HepG2 (cell line): ENCODE measurements around the gene USP9X. TPM values are rescaled to one million over a fixed set of nuclear protein-coding genes. Genes with fewer than 3 reads are reported as not detected.

ENCODE experiments used
- ATAC-seq: fragments of 200-7000 bp; cut with Tn5 transposase; 3 replicates; pipeline ENCODE4 v1.9.1; 2020; ENCODE audit warnings: mild to moderate bottlenecking, moderate library complexity
- BruUV-seq: library from RNA; stranded (reverse); fragments of 400-500 nt; replicated peaks from 2 replicates; lab custom pipeline; 2021; lab: Mats Ljungman, UMichigan
- CTCF ChIA-PET: fragments of 300-600 bp; formaldehyde crosslinking; extraction: SDS; loops from one replicate; lab custom pipeline; 2021; ENCODE audit warnings: low total read pairs, inconsistent platforms, low intra/inter-chr PET ratio; lab: Yijun Ruan, JAX
- POLR2A ChIA-PET: fragments of 350-600 bp; sonication (Branson Sonifier 250); formaldehyde crosslinking; loops from one replicate; lab custom pipeline; 2020; ENCODE audit warnings: antibody characterized with exemption, inconsistent platforms; lab: Yijun Ruan, JAX
- DNase-seq: peaks from one replicate; pipeline ENCODE4 v3.0.0-alpha.2; 2015; ENCODE audit warnings: low spot score
- FAIRE-seq: peaks from 3 replicates; lab custom pipeline; 2011; peaks lifted over from hg19 to GRCh38; lab: Jason Lieb, UNC
- H2AFZ ChIP-seq: one replicate; pipeline ENCODE4 v1.6.1; 2011; ENCODE audit warnings: low read length, inconsistent platforms
- H3K27ac ChIP-seq: fragments of 300-600 bp; 3 replicates; pipeline ENCODE4 v1.8.0; 2011; ENCODE audit warnings: mixed run types, mild to moderate bottlenecking, mixed read lengths, low read length, inconsistent platforms; ENCODE audit not compliant: insufficient read depth; ENCODE audit errors: extremely low read length
- H3K27me3 ChIP-seq, 2 experiments: fragments of 200-600 bp in 1 of 2; 2 replicates in 1 of 2; 3 replicates in 1 of 2; pipeline versions ENCODE4 v1.6.0 to v1.8.0; 2011; ENCODE audit warnings: low read length in 2 of 2, mild to moderate bottlenecking in 2 of 2, moderate library complexity in 2 of 2, inconsistent platforms in 1 of 2; ENCODE audit not compliant: insufficient read depth in 2 of 2, control insufficient read depth in 1 of 2
- H3K36me3 ChIP-seq, 2 experiments: fragments of 200-600 bp in 1 of 2; replicated peaks in 1 of 2; 2 replicates in 1 of 2; 3 replicates in 1 of 2; pipeline versions ENCODE4 v1.5.1 to v1.8.0; 2011; ENCODE audit warnings: low read length in 2 of 2, inconsistent platforms in 1 of 2; ENCODE audit not compliant: insufficient read depth in 2 of 2, control insufficient read depth in 1 of 2
- H3K4me1 ChIP-seq: 2 replicates; pipeline ENCODE4 v1.5.1; 2012; ENCODE audit warnings: low read length, inconsistent platforms; ENCODE audit not compliant: insufficient read depth
- H3K4me2 ChIP-seq: 2 replicates; pipeline ENCODE4 v1.6.0; 2011; ENCODE audit warnings: low read depth, low read length, inconsistent platforms
- H3K4me3 ChIP-seq, 3 experiments: fragments of 200-600 bp in 1 of 3; sonication (generic), shearing (Covaris generic) in 1 of 3; replicated peaks in 1 of 3; 2 replicates each; pipeline ENCODE4 v1.5.1; 2011 to 2016; ENCODE audit warnings: low read length in 3 of 3, inconsistent platforms in 2 of 3, low read depth in 2 of 3, mild to moderate bottlenecking in 2 of 3, control low read depth in 1 of 3, mixed read lengths in 1 of 3; ENCODE audit not compliant: insufficient read depth in 1 of 3
- H3K79me2 ChIP-seq: one replicate; pipeline ENCODE4 v1.6.1; 2011; ENCODE audit warnings: low read length, inconsistent platforms; ENCODE audit not compliant: insufficient read depth
- H3K9ac ChIP-seq: 2 replicates; pipeline ENCODE4 v1.6.0; 2011; ENCODE audit warnings: mild to moderate bottlenecking, low read depth, low read length, inconsistent platforms; ENCODE audit not compliant: insufficient read depth
- H3K9me3 ChIP-seq: 2 replicates; pipeline ENCODE4 v1.5.1; 2012; ENCODE audit warnings: mild to moderate bottlenecking, low read length
- H4K20me1 ChIP-seq: 2 replicates; pipeline ENCODE4 v1.6.0; 2011; ENCODE audit warnings: inconsistent platforms, mild to moderate bottlenecking, low read length, moderate library complexity; ENCODE audit not compliant: insufficient read depth
- E2F2 ChIP-seq: sonication (generic); formaldehyde crosslinking; IDR thresholded peaks from 2 replicates; pipeline ENCODE4 v1.4.0; 2020; ENCODE audit warnings: missing genetic modification reagents, borderline replicate concordance
- IKZF4 ChIP-seq: sonication (generic); formaldehyde crosslinking; IDR thresholded peaks from 2 replicates; pipeline ENCODE4 v1.5.1; 2020; ENCODE audit warnings: borderline replicate concordance, mild to moderate bottlenecking, low read depth, missing genetic modification reagents; ENCODE audit errors: not compliant biosample characterization
- PBX3 ChIP-seq: sonication (generic); formaldehyde crosslinking; IDR thresholded peaks from 2 replicates; pipeline ENCODE4 v1.8.1; 2023; ENCODE audit warnings: missing genetic modification reagents, inconsistent platforms, borderline replicate concordance
- SALL1 ChIP-seq: sonication (generic); formaldehyde crosslinking; IDR thresholded peaks from 2 replicates; pipeline ENCODE4 v1.8.0; 2022; ENCODE audit warnings: mild to moderate bottlenecking, missing genetic modification reagents
- TEAD2 ChIP-seq: sonication (generic); formaldehyde crosslinking; IDR thresholded peaks from 2 replicates; pipeline ENCODE4 v1.9.0; 2021; ENCODE audit warnings: missing genetic modification reagents
- TFAP4 ChIP-seq: sonication (generic); IDR thresholded peaks from 2 replicates; pipeline ENCODE4 v1.6.1; 2016; ENCODE audit warnings: low read depth, borderline replicate concordance
- ZMYM3 ChIP-seq: sonication (generic); formaldehyde crosslinking; IDR thresholded peaks from 2 replicates; pipeline ENCODE4 v1.5.1; 2020; ENCODE audit warnings: mild to moderate bottlenecking, missing genetic modification reagents
- ZNF674 ChIP-seq: sonication (generic); formaldehyde crosslinking; IDR thresholded peaks from 2 replicates; pipeline ENCODE4 v1.5.0; 2020; ENCODE audit warnings: low read depth, mild to moderate bottlenecking, missing genetic modification reagents
- ZNF781 ChIP-seq: sonication (generic); formaldehyde crosslinking; IDR thresholded peaks from 2 replicates; pipeline ENCODE4 v1.5.1; 2020; ENCODE audit warnings: borderline replicate concordance, mild to moderate bottlenecking, missing genetic modification reagents; ENCODE audit errors: not compliant biosample characterization
- ZSCAN22 ChIP-seq: sonication (generic); formaldehyde crosslinking; IDR thresholded peaks from 2 replicates; pipeline ENCODE4 v1.4.0; 2020; ENCODE audit warnings: mild to moderate bottlenecking, missing genetic modification reagents
- whole genome bisulfite sequencing: methylation state at CpG from one replicate; pipeline ENCODE4 v1.1.6; 2017; ENCODE audit warnings: low lambda C conversion rate; 5-methylcytosine and 5-hydroxymethylcytosine counted together
- in situ Hi-C: cut with HindIII; loops from 2 replicates; pipeline ENCODE4 v1.10.0; 2017; ENCODE audit warnings: low pct_unique_long_range_greater_than_20kb; ENCODE audit not compliant: extremely low pct_ligation_motif_present
- intact Hi-C: fragments of 100-400 bp; cut with micrococcal nuclease; formaldehyde crosslinking; loops from one replicate; pipeline ENCODE4 v1.10.0; 2022; ENCODE audit not compliant: unreplicated experiment
- polyA plus RNA-seq, 8 experiments: library from polyadenylated mRNA; depleted of rRNA in 3 of 8; stranded (reverse) in 7 of 8; unstranded in 1 of 8; fragments of >200 nt; fragmentation: Illumina TruSeq in 4 of 8; extraction: Trizol in 4 of 8; gene quantifications; 2 replicates each; pipeline versions ENCODE4 v1.2.1 to v1.2.3, GENCODE V29; 2011 to 2016; ENCODE audit warnings: low read depth in 4 of 8, missing spikeins in 1 of 8, mixed read lengths in 1 of 8; ENCODE audit not compliant: insufficient read depth in 1 of 8
- total RNA-seq, 5 experiments: library from RNA; depleted of rRNA; stranded (reverse); fragments of >200 nt; fragmentation: Illumina TruSeq; extraction: Trizol; gene quantifications; 2 replicates each; pipeline ENCODE4 v1.2.3, GENCODE V29; 2016; ENCODE audit warnings: low read depth in 1 of 5

The USP9X gene
- total and polyA plus RNA-seq, 2 of the 13 experiments (the other 11 are each of a cell fraction or from before 2014, with no cell fraction given), result 22.2 to 40.5 TPM

- H3K9me3 ChIP-seq, result no peaks in the 10 kb centered on the region
- no peaks in the 10 kb centered on the region for H3K27me3 ChIP-seq
- no peak overlapping the region for H3K4me3 ChIP-seq
- 17% methylated on average over 1 of the region's 14 CpGs for WGBS
- in situ Hi-C loops (no loop called here), intact Hi-C loops (no loop called here)
- no peak overlapping the region for H3K4me2 ChIP-seq
- no peak for ATAC-seq
- H4K20me1 ChIP-seq, result no peaks in the 10 kb centered on the region
- BruUV-seq, result no TSS peak
- H3K79me2 ChIP-seq, result no peaks in the 10 kb centered on the region
- ChIA-PET CTCF (no interaction called here), POLR2A (no interaction called here)
- no peak for DNase-seq
- no peak overlapping the region for H3K9ac ChIP-seq
- FAIRE-seq, result no peak
- TF ChIP-seq ZNF674, result no peak
- H3K4me1 ChIP-seq, result peaks cover 7% of the 10 kb centered on the region; the same call in 1 of the 2 replicates
- no peak overlapping the region for H3K27ac ChIP-seq
- no peak overlapping the region for H2AFZ ChIP-seq
- no peaks in the 10 kb centered on the region for H3K36me3 ChIP-seq
Measured at GRCh38 chrX:41258871-41259270, 173.6 kb downstream of the USP9X start.

GRCh38 chrX:41259516-41259915 is 174.3 kb downstream of the USP9X start:
- intact Hi-C loops, result no loop called here
- Histone ChIP-seq H2AFZ (no peak overlapping the region), H3K27ac (no peak overlapping the region), H3K4me3 (no peak overlapping the region), H3K4me1 (peaks cover 7% of the 10 kb centered on the region; the same call in 1 of the 2 replicates), H3K27me3 (no peaks in the 10 kb centered on the region), H3K4me2 (no peak overlapping the region; the same call in 1 of the 2 replicates), H3K36me3 (no peaks in the 10 kb centered on the region), H3K79me2 (no peaks in the 10 kb centered on the region), H4K20me1 (no peaks in the 10 kb centered on the region), H3K9ac (no peak overlapping the region), H3K9me3 (no peaks in the 10 kb centered on the region)
- 30% methylated on average over 2 of the region's 13 CpGs for WGBS
- ATAC-seq (peak; percentile 96), FAIRE-seq (peak; percentile 34), DNase-seq (peak; percentile 25)
- ChIA-PET CTCF (no interaction called here), POLR2A (no interaction called here)
- BruUV-seq, result no TSS peak
- in situ Hi-C loops, result no loop called here
- TF ChIP-seq SALL1 (CRISPR knock-in tag) (peak; percentile 34; the same call in 1 of the 2 replicates), TEAD2 (no peak), ZMYM3 (0 out of 2 replicates have a peak, but pooled peaks have one; percentile 12), ZSCAN22 (CRISPR knock-in tag) (no peak), ZNF781 (CRISPR knock-in tag) (no peak), TFAP4 (peak; percentile 55; the same call in 1 of the 2 replicates), IKZF4 (CRISPR knock-in tag) (no peak), E2F2 (CRISPR knock-in tag) (no peak), PBX3 (no peak)
